ENCODE results near the gene STK32C.

Gene STK32C

DNA sequence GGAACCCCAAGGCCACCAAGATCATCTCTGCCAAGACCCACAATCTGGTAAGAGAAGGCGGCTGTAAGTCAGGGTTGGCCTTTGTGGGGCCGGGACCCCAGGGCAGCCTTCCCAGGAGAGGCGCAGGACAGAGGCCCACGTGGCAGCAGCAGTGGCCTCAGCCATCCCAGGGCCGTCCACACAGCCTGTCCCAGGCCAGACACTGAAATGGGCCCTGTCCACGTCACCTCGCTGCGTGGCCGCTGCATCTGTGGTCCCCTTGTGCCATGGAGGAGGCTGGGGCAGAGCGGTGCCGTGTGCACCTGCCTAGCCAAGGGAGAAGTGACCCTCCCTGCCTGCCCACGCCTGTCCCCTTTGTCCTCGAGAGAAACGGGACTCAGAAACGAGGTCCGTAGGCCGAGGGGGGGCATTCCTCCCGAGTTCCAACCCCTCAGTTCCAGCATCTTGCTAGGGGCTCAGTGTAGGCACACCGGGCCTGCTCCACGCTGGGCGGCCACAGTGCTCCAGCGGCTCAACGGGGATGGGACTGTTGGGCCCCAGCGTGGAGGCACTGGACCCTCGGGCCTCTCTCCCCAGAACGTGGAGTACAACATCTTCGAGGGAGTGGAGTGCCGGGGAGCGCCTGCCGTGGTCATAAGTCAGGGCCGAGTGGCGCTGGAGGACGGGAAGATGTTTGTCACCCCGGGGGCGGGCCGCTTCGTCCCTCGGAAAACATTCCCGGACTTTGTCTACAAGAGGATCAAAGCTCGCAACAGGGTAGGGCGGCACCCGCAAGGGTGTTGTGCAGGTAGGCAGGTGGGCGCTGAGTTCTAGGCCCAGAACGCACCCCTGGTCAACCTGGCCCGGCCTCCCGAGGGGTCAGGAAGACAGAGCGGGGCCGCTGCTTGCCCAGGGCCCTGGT, 105.4 kb downstream of the STK32C start:
- H3K36me3 Mint-ChIP-seq, result peaks cover 0 to 1% of the 10 kb centered on the region in 2 donors
- no peak overlapping the region for H3K4me3 Mint-ChIP-seq
- peaks cover 0 to 2% of the 10 kb centered on the region in 2 donors for H3K27me3 Mint-ChIP-seq
- no peak overlapping the region for H3K27ac Mint-ChIP-seq
- DNase-seq (no peak), ATAC-seq (replicated peaks) (no peak)
- no peaks in the 10 kb centered on the region for H3K9me3 Mint-ChIP-seq
- no peaks in the 10 kb centered on the region for H3K4me1 Mint-ChIP-seq

DNA sequence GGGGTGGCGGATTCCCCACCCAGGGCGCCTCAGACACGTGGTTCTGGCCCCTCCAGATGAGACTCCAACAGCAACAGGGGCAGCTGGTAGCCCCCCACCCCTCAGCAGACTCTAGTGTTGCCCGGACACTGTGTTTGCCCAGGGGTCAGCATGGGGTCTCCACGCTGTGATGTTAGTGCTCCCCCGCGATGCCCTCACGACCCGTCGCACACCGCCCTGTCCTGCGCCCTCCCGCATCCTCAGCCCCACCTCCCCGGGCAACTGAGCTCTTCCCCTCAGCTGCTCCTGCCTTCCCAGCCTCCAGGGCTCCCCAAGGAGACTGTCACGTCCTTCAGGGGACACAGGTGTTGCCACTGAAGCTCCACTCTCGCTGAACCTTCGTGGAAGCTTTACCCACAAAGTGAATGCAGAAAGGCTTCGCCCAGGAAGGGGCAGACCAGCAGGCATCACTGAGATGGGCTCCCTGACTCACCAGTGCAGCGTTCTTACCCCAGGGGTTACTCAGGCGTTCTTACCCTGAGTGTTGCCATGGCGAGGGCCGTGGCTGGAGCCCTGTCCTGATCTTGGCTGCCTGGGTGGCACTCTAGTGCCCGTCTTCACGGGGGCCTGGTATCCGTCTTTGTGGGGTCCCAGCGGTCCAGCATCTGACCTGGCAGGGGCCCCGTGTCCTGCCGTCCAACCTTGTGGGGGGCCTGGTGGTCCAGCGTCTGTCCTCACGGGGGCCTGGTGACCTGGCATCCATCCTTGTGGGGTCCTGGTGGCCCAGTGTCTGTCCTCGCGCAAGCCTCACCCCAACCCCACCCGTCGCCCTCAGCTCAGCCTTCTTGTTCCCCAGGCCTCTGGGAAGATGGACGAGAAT, 106.4 kb downstream of the STK32C start:
- no peaks in the 10 kb centered on the region for H3K36me3 Mint-ChIP-seq
- no peaks in the 10 kb centered on the region for H3K4me1 Mint-ChIP-seq
- H3K27me3 Mint-ChIP-seq, result peaks cover 0 to 10% of the 10 kb centered on the region in 2 donors
- H3K27ac Mint-ChIP-seq, result no peak overlapping the region
- H3K9me3 Mint-ChIP-seq, result no peaks in the 10 kb centered on the region
- H3K4me3 Mint-ChIP-seq, result no peak overlapping the region
- DNase-seq, result no peak
- ATAC-seq (replicated peaks), result no peak

DNA sequence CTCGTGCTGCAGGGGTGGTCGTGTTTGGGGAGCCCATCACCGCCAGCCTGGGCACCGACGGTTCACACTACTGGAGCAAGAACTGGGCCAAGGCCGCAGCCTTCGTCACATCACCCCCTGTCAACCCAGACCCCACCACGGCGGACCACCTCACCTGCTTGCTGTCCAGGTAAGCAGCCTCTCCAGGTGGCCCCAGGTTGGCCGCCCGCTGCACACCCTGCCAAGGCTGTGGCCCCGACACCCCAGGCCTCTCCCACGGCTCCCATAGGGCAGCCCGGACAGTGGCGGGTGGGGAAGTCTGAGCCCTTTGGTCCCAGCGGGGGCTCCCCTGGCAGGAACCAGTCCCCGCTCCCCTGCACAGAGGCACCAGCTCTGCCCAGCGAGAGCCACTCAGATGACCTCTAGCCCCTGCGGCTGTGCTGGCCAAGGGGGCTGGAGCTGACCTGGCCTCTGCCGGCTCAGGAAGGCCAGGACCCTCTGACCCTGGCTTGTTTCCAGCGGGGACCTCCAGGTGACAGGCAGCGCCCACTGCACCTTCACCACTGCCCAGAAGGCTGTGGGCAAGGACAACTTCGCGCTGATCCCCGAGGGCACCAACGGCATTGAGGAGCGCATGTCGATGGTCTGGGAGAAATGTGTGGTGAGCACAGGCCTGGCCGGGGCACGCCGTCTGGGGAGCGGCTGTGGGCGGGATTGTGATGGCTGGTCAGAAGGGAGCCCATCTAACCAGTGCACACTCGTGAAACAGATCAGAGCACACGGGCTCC, 107.2 kb downstream of the STK32C start:
- ATAC-seq (replicated peaks) (no peak), DNase-seq (no peak)
- H3K36me3 Mint-ChIP-seq, result no peaks in the 10 kb centered on the region
- no peaks in the 10 kb centered on the region for H3K9me3 Mint-ChIP-seq
- H3K4me3 Mint-ChIP-seq, result no peak overlapping the region
- H3K4me1 Mint-ChIP-seq, result no peaks in the 10 kb centered on the region
- H3K27ac Mint-ChIP-seq, result no peak overlapping the region
- peaks cover 0 to 14% of the 10 kb centered on the region in 2 donors for H3K27me3 Mint-ChIP-seq

DNA sequence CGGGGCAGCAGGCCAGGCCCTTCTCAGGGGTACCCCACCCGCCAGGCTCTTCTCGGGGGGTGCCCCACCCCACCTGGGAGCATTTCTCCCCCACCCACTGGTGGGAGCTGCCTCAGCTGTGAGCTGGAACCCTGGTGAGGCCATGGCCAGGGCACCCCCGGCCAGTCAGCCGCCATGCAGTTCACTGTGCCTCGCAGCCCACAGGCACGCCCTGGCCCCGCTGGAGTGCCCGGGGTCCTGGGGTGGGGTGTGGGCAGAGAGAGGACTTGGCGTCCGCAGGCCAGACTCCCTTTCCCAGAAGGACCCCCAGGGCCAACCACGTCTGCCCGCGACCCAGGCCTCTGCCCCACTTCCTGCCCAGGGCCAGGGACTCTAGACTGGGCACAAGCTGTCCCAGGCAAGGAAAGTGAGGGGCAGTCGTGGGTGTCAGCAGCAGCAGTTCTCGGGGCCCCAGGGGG, 107.9 kb downstream of the STK32C start:
- ATAC-seq (replicated peaks) (no peak), DNase-seq (no peak)
- Mint-ChIP-seq H3K9me3 (no peaks in the 10 kb centered on the region), H3K4me1 (no peaks in the 10 kb centered on the region), H3K36me3 (no peaks in the 10 kb centered on the region), H3K27ac (no peak overlapping the region), H3K27me3 (peaks cover 2 to 18% of the 10 kb centered on the region in 2 donors), H3K4me3 (no peak overlapping the region)

DNA sequence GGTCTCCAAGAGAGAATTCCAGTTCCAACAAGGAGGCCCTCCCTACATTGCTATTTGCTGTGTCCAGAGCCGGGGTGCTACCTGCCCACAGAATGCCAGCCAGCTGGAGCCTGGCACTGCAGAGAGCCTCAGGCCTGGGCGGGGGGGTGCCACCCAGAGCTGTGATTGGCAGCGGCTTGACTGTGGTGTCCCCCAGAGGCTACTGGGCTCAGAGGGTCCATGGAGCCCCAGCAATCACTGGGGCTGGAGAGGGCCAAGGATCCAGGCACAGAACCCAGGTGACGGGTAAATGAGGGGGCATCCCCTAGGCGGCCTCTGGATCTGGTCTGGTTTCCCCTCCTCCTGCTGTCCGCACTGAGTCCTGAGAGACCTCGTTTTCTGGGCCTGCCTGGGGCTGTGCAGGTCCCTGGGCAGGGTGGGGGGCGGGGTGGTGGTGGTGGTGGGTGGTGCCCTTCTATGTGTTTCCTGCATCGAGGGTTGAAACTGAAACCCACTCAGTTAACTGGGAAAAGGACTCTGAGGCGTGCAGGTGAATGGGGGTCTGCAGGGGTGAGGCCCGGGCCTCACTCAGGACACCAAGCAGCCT, 108.4 kb downstream of the STK32C start:
- no peak overlapping the region for H3K4me3 Mint-ChIP-seq
- peaks cover 5 to 23% of the 10 kb centered on the region in 2 donors for H3K27me3 Mint-ChIP-seq
- no peaks in the 10 kb centered on the region for H3K36me3 Mint-ChIP-seq
- DNase-seq (no peak), ATAC-seq (replicated peaks) (no peak)
- H3K4me1 Mint-ChIP-seq, result no peaks in the 10 kb centered on the region
- no peaks in the 10 kb centered on the region for H3K9me3 Mint-ChIP-seq
- H3K27ac Mint-ChIP-seq, result no peak overlapping the region

DNA sequence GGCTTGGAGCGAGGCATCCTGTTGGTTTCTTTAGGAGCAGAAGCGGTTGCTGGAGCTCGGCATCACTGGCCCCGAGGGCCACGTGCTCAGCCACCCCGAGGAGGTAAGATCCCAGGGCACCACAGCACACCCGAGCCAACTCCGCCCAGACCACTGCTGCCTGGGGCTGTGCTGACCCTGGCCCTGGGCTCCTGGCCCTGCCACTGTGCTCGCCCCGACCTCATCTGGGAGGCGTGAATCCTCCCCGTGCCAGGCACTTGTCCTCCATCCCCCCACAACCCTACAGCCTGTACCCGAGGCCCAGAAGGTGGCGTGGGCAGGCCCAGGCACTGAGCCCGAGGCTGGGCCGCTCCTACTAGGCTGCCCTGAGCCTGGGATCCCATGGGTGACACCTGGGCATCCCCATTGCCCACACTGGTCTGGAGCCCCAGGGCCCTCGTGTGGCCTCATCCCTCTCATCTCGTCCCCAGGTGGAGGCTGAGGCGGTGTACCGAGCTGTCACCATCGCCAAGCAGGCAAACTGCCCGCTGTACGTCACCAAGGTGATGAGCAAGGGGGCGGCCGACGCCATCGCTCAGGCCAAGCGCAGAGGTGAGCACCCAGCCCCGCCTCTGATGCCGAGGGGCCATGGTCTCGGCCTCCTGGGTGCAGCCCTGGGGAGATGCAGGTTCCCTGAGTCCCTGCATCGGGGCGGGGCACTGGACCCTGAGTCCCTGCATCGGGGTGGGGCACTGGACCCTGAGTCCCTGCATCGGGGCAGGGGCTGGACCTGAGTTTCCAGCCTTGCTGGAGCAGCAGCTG, 109.2 kb downstream of the STK32C start:
- Mint-ChIP-seq H3K4me3 (no peak overlapping the region), H3K27me3 (peaks cover 5 to 23% of the 10 kb centered on the region in 2 donors), H3K27ac (no peak overlapping the region), H3K4me1 (no peaks in the 10 kb centered on the region), H3K36me3 (no peaks in the 10 kb centered on the region), H3K9me3 (no peaks in the 10 kb centered on the region)
- ATAC-seq (replicated peaks) (no peak), DNase-seq (no peak)

DNA sequence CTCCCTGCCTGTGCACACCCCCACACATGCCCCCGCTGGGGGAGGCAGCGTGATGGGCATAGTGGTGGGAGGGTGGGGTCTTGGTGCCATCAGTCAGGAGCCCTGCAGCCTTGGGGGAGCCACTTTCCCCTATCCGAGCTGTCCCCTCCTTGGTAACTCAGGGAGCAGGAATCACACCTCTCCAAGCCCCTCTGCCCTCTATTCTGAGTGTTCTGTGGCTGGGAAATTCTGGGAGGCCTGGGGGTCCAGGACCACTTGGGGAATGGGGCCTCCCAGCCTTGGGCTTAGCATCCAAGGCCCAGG, 109.7 kb downstream of the STK32C start:
- DNase-seq (no peak), ATAC-seq (replicated peaks) (no peak)
- Mint-ChIP-seq H3K4me3 (no peak overlapping the region), H3K27me3 (peaks cover 5 to 23% of the 10 kb centered on the region in 2 donors), H3K27ac (no peak overlapping the region), H3K36me3 (no peaks in the 10 kb centered on the region), H3K4me1 (no peaks in the 10 kb centered on the region), H3K9me3 (no peaks in the 10 kb centered on the region)

DNA sequence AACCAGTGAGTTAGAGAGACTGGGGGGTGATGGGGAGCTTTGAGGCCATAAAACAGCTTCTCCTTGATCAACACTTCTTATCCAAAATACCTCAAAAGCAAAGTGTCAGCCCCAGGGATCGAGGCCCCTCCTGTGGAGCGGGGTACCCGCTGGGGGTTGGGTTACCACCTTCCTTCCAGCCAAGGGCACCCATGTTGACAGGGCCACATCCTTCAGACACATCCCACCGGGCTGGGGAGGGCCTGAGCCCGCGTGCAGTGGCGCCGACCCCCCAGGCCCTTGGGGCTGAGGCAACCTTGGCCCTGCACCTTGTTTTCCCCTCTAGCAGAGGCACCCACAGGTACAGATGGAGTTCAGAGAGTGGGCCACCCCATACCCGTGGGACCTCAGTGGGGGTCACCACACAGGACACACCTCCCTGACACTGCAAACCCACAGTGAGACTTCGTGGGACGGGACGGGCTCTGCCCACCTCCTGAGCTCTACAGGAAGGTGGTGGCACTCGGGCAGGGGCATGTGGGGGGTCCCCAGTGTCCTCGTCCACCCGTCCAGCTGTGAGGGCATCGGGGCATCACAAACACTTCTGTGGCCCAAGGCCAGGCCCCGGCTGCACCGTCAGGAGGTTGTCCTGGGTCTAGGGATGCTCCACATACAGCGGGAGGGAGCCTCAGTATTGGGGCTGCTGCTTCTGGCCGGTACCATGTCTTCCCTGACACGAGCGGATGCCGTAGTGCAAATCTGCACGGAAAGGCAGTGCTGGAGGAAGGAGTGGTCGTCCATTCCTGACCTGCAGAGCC, 110.3 kb downstream of the STK32C start:
- Mint-ChIP-seq H3K4me1 (no peaks in the 10 kb centered on the region), H3K27ac (no peak overlapping the region)

DNA sequence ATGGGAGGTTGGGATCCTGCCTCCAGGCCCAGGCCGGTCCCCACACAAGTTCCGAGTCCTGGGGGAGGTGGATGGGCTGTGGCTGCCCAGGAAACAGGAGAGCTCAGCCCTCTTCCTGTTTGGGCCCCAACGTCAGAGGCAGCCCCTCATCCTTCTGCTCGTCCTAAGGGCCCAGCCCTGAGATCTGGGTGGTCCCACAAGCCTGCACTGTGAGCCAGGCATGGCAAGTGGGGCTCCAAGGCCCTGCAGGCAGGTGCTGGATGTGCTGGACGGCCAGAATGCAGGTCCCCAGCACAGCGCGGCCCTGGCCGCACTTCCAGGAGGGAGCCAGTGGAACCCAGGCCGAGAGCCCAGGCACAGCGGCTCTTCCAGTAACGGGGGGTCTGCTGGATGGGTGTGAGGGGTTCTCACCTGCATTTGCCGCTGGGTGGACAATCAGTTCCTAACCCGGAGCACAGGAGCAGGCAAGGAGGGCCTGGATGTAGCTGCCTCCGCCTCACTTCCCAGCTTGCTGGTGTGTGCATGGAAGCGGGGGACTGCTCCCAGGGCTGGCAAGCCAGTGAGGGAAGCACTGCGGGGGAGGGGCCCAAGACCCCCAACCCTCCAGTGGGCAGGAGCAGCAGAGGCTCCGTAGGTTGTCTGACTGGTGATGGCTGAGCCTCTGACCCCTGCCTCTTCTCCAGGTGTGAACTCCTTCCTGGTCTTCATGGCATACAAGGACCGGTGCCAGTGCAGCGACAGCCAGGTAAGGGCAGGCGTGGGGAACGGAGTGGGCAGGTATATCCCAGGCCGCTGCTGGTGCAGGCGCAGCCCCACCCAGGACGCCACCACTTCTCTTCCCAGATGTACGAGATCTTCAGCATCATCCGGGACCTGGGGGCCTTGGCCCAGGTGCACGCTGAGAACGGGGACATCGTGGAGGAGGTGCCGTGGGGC, 111.3 kb downstream of the STK32C start:
- no peaks in the 10 kb centered on the region for H3K4me1 Mint-ChIP-seq
- ATAC-seq (replicated peaks), result no peak
- no peaks in the 10 kb centered on the region for H3K9me3 Mint-ChIP-seq
- H3K36me3 Mint-ChIP-seq, result no peaks in the 10 kb centered on the region
- DNase-seq, result no peak
- no peak overlapping the region for H3K27ac Mint-ChIP-seq
- no peak overlapping the region for H3K4me3 Mint-ChIP-seq
- peaks cover 5 to 23% of the 10 kb centered on the region in 2 donors for H3K27me3 Mint-ChIP-seq

More for the DNA sequence above, 110.3 kb downstream of the STK32C start:
- Mint-ChIP-seq H3K9me3 (no peaks in the 10 kb centered on the region), H3K4me3 (no peak overlapping the region), H3K36me3 (no peaks in the 10 kb centered on the region), H3K27me3 (peaks cover 5 to 23% of the 10 kb centered on the region in 2 donors)
- ATAC-seq (replicated peaks), result no peak
- DNase-seq, result no peak

DNA sequence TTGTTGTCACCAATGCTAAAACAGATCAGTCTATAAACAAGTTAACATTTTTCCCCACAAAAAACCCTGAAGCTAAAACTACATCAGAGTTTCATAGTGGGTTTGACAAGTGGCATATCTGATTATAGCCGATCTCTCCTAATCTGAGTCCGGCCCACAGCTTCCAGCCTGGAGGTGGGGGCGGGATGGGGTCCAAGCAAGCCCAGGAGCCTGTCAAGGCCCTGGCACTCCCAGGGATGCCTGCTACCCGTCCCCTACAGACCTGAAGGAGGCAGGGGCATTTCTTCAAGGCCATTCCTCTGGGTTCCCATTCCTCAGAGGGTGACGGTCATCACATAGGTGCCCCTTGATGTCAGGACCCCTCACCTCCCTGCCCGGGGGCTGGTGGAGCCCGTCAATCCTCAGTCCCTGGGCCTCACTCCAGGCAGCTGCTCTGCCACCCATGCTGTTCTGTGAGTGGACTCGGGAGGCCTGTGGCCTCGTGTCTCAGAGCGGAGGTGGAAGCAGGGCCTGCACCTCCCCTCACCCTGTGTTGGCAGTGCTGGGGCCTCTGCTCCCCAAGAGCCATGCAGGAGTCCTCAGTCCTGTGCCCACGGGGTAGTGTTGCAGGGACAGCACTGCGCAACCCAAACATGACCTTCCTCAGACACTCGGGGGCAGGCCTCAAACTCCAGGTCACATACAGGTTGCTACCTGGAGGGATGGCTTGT, 112.2 kb downstream of the STK32C start:
- H3K9me3 Mint-ChIP-seq, result peaks cover 0 to 1% of the 10 kb centered on the region in 2 donors
- DNase-seq (no peak), ATAC-seq (replicated peaks) (no peak)
- no peak overlapping the region for H3K27ac Mint-ChIP-seq
- H3K36me3 Mint-ChIP-seq, result no peaks in the 10 kb centered on the region
- H3K4me1 Mint-ChIP-seq, result no peaks in the 10 kb centered on the region
- no peak overlapping the region for H3K4me3 Mint-ChIP-seq
- H3K27me3 Mint-ChIP-seq, result peaks cover 7 to 24% of the 10 kb centered on the region in 2 donors

DNA sequence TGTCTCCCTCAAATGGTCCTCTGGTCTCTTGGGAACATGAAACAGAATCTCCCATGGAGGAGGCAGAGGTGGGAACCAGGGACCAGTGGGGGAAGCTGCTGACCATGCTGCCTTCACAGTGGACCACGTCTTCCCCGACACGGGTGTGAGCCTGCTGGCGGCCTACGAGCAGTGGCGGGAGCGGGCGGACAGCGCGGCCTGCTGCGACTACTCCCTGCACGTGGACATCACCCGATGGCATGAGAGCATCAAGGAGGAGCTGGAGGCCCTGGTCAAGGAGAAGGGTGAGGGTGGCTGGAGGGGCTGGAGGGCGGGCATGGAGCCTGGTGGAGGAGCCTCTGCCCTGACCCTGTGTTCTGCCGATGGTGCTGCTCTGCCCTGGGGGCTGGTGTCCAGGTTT, 113.0 kb downstream of the STK32C start:
- Mint-ChIP-seq H3K36me3 (no peaks in the 10 kb centered on the region), H3K4me3 (no peak overlapping the region), H3K27me3 (peaks cover 15 to 32% of the 10 kb centered on the region in 2 donors), H3K4me1 (no peaks in the 10 kb centered on the region), H3K9me3 (peaks cover 0 to 2% of the 10 kb centered on the region in 2 donors), H3K27ac (no peak overlapping the region)
- ATAC-seq (replicated peaks), result no peak
- no peak for DNase-seq

Measured in stimulated activated naive B cell treated with anti-CD40 and anti-IgM and Interleukin-4, amounts not matched to agents 10 μg/mL and 1 μg/mL and 100 μg/mL, for 72 hours (primary cell).